Activated T-cell treated with anti-CD3 and anti-CD28 coated beads, Interleukin-2, amount 50 U/mL, for 24 hours (primary cell): Measurements from ENCODE around the gene FIBIN.

Experiments used
- DNase-seq: peaks from one replicate; pipeline ENCODE4 v3.0.0-alpha.2; 2020
- H3K27ac Mint-ChIP-seq: 2 replicates; pipeline ENCODE4 v1.8.0; 2020; ENCODE audit warnings: mild to moderate bottlenecking, mixed read lengths
- H3K27me3 Mint-ChIP-seq: 2 replicates; pipeline ENCODE4 v1.8.0; 2020; ENCODE audit warnings: mixed read lengths
- H3K36me3 Mint-ChIP-seq: 2 replicates; pipeline ENCODE4 v1.8.0; 2020; ENCODE audit warnings: low read depth, mixed read lengths
- H3K4me1 Mint-ChIP-seq: 2 replicates; pipeline ENCODE4 v1.8.0; 2020; ENCODE audit warnings: low read depth, mixed read lengths
- H3K4me3 Mint-ChIP-seq: 2 replicates; pipeline ENCODE4 v1.8.0; 2020; ENCODE audit warnings: mild to moderate bottlenecking, moderate library complexity, mixed read lengths
- H3K9me3 Mint-ChIP-seq: 2 replicates; pipeline ENCODE4 v1.8.0; 2020; ENCODE audit warnings: mixed read lengths

Gene FIBIN

GRCh38 chr11:27025312-27025955, 31.5 kb downstream of the FIBIN start:
- Mint-ChIP-seq H3K4me3 (no peak overlapping the region), H3K27ac (no peak overlapping the region), H3K4me1 (no peaks in the 10 kb centered on the region), H3K27me3 (no peaks in the 10 kb centered on the region), H3K9me3 (peaks cover 7% of the 10 kb centered on the region), H3K36me3 (no peaks in the 10 kb centered on the region)
- DNase-seq = no peak

- Mint-ChIP-seq H3K27me3 (no peaks in the 10 kb centered on the region), H3K4me1 (no peaks in the 10 kb centered on the region), H3K4me3 (no peak overlapping the region), H3K36me3 (no peaks in the 10 kb centered on the region), H3K27ac (no peak overlapping the region), H3K9me3 (peaks cover 7% of the 10 kb centered on the region)
- DNase-seq = no peak
These were observed 32.2 kb downstream of the FIBIN start for GRCh38 chr11:27025957-27026733.

- Mint-ChIP-seq H3K9me3 (peaks cover 7% of the 10 kb centered on the region), H3K4me3 (no peak overlapping the region), H3K36me3 (no peaks in the 10 kb centered on the region), H3K27ac (no peak overlapping the region), H3K27me3 (no peaks in the 10 kb centered on the region), H3K4me1 (no peaks in the 10 kb centered on the region)
- DNase-seq = no peak
These were observed 34.7 kb downstream of the FIBIN start for GRCh38 chr11:27028561-27028965.

GRCh38 chr11:27029966-27030365, 36.1 kb downstream of the FIBIN start:
- Mint-ChIP-seq H3K36me3 (no peaks in the 10 kb centered on the region), H3K27ac (no peak overlapping the region)

GRCh38 chr11:27031754-27032153, 37.8 kb downstream of the FIBIN start:
- DNase-seq = no peak

More at GRCh38 chr11:27029966-27030365, 36.1 kb downstream of the FIBIN start:
- no peak for DNase-seq
- Mint-ChIP-seq H3K27me3 (no peaks in the 10 kb centered on the region), H3K4me3 (no peak overlapping the region), H3K9me3 (peaks cover 19% of the 10 kb centered on the region), H3K4me1 (no peaks in the 10 kb centered on the region)

GRCh38 chr11:27039873-27040272, 46.0 kb downstream of the FIBIN start:
- Mint-ChIP-seq H3K36me3 (no peaks in the 10 kb centered on the region), H3K4me1 (no peaks in the 10 kb centered on the region), H3K4me3 (no peak overlapping the region), H3K27me3 (no peaks in the 10 kb centered on the region), H3K27ac (no peak overlapping the region), H3K9me3 (peaks cover 9% of the 10 kb centered on the region)
- DNase-seq = no peak

More at GRCh38 chr11:27031754-27032153, 37.8 kb downstream of the FIBIN start:
- Mint-ChIP-seq H3K27ac (no peak overlapping the region), H3K27me3 (no peaks in the 10 kb centered on the region), H3K4me1 (no peaks in the 10 kb centered on the region), H3K4me3 (no peak overlapping the region), H3K9me3 (peaks cover 20% of the 10 kb centered on the region), H3K36me3 (no peaks in the 10 kb centered on the region)

GRCh38 chr11:27040302-27041115, 46.6 kb downstream of the FIBIN start, which contains the start of gene BBOX1:
Gene BBOX1 (plus strand): TSS chr11:27040815. CDS start chr11:27055431, 14,616 bp downstream.
- H3K9me3 Mint-ChIP-seq = peaks cover 7% of the 10 kb centered on the region
- H3K36me3 Mint-ChIP-seq = no peaks in the 10 kb centered on the region
- H3K27me3 Mint-ChIP-seq = no peaks in the 10 kb centered on the region
- no peak within 1 kb of the TSS for H3K27ac Mint-ChIP-seq
- H3K4me3 Mint-ChIP-seq = no peak within 1 kb of the TSS
- no peaks in the 10 kb centered on the region for H3K4me1 Mint-ChIP-seq
- DNase-seq = no peak

- H3K36me3 Mint-ChIP-seq = no peaks in the 10 kb centered on the region
- DNase-seq = no peak
- no peak overlapping the region for H3K4me3 Mint-ChIP-seq
- no peaks in the 10 kb centered on the region for H3K27me3 Mint-ChIP-seq
- no peaks in the 10 kb centered on the region for H3K4me1 Mint-ChIP-seq
- H3K27ac Mint-ChIP-seq = no peak overlapping the region
- H3K9me3 Mint-ChIP-seq = peaks cover 7% of the 10 kb centered on the region
These were observed 47.4 kb downstream of the FIBIN start for GRCh38 chr11:27041141-27041899.
